Neural cell (in vitro differentiated cells): ENCODE results near the gene TOPBP1. TPM values are rescaled to one million over a fixed set of nuclear protein-coding genes. Genes with fewer than 3 reads are reported as not detected.

Experiments
- H2AFZ ChIP-seq: fragments of 200-600, 300-800 bp; sonication (generic), shearing (Covaris generic); 2 replicates; pipeline ENCODE4 v1.6.0; 2014; ENCODE audit warnings: low read depth, mild to moderate bottlenecking, antibody characterized with exemption, low read length, moderate library complexity
- H3F3A ChIP-seq: fragments of 200-600 bp; shearing (Covaris generic); 2 replicates; pipeline ENCODE4 v1.6.1; 2016; ENCODE audit warnings: mild to moderate bottlenecking, moderate library complexity, mixed read lengths, antibody characterized with exemption, low read length; ENCODE audit not compliant: insufficient read depth, poor library complexity, severe bottlenecking
- H3K27ac ChIP-seq: fragments of 200-600, 300-800 bp; sonication (generic), shearing (Covaris generic); 2 replicates; pipeline ENCODE4 v1.5.1; 2014; ENCODE audit warnings: mild to moderate bottlenecking, low read length, moderate library complexity
- H3K27me3 ChIP-seq: fragments of 300-800, 200-600 bp; sonication (generic), shearing (Covaris generic); 2 replicates; pipeline ENCODE4 v1.6.0; 2014; ENCODE audit warnings: mild to moderate bottlenecking, low read depth, low read length, moderate library complexity; ENCODE audit not compliant: insufficient read depth
- H3K36me3 ChIP-seq: fragments of 300-800, 200-600 bp; sonication (generic), shearing (Covaris generic); 2 replicates; pipeline ENCODE4 v1.5.1; 2014; ENCODE audit warnings: mild to moderate bottlenecking, antibody characterized with exemption, low read length, moderate library complexity; ENCODE audit not compliant: insufficient read depth
- H3K4me2 ChIP-seq: fragments of 300-800, 200-600 bp; sonication (generic), shearing (Covaris generic); 2 replicates; pipeline ENCODE4 v1.6.0; 2014; ENCODE audit warnings: mild to moderate bottlenecking, low read length
- H3K4me3 ChIP-seq: fragments of 300-800, 200-600 bp; sonication (generic), shearing (Covaris generic); 2 replicates; pipeline ENCODE4 v1.5.1; 2014; ENCODE audit warnings: mild to moderate bottlenecking, low read length, moderate library complexity
- H3K79me2 ChIP-seq: fragments of 200-600 bp; shearing (Covaris generic); replicated peaks from 2 replicates; pipeline ENCODE4 v1.6.0; 2014; ENCODE audit warnings: mild to moderate bottlenecking, low read length, moderate library complexity; ENCODE audit not compliant: insufficient read depth
- H3K9ac ChIP-seq: fragments of 300-800, 200-600 bp; sonication (generic), shearing (Covaris generic); 2 replicates; pipeline ENCODE4 v1.6.1; 2016; ENCODE audit warnings: mild to moderate bottlenecking, low read length, mixed read lengths
- H3K9me2 ChIP-seq: fragments of 200-600 bp; shearing (Covaris generic); 2 replicates; pipeline ENCODE4 v1.6.1; 2016; ENCODE audit warnings: mild to moderate bottlenecking, low read length, mixed read lengths; ENCODE audit not compliant: insufficient read depth
- H3K9me3 ChIP-seq: fragments of 200-600, 300-800 bp; sonication (generic), shearing (Covaris generic); 2 replicates; pipeline ENCODE4 v1.6.1; 2016; ENCODE audit warnings: mild to moderate bottlenecking, mixed run types, low read length, moderate library complexity, mixed read lengths
- H4K20me1 ChIP-seq: fragments of 200-600 bp; shearing (Covaris generic); 2 replicates; pipeline ENCODE4 v1.6.1; 2016; ENCODE audit warnings: mild to moderate bottlenecking, mixed run types; ENCODE audit not compliant: insufficient read depth
- EP300 ChIP-seq: fragments of 450-650 bp; conservative IDR thresholded peaks from 2 replicates; pipeline ENCODE4 v1.6.1; 2014; ENCODE audit warnings: antibody characterized with exemption, mild to moderate bottlenecking, moderate library complexity; ENCODE audit not compliant: poor library complexity, severe bottlenecking
- EZH2 ChIP-seq: fragments of 200-600, 300-800 bp; shearing (Covaris generic), sonication (generic); IDR thresholded peaks from 2 replicates; pipeline ENCODE4 v1.6.1; 2014; ENCODE audit warnings: antibody characterized with exemption, low read length, borderline replicate concordance, mild to moderate bottlenecking; ENCODE audit not compliant: insufficient read depth, poor library complexity, severe bottlenecking
- MXI1 ChIP-seq: fragments of 450-650 bp; conservative IDR thresholded peaks from 2 replicates; pipeline ENCODE4 v1.6.1; 2014; ENCODE audit warnings: antibody characterized with exemption, mild to moderate bottlenecking; ENCODE audit not compliant: poor library complexity, severe bottlenecking
- POLR2AphosphoS5 ChIP-seq: IDR thresholded peaks from 2 replicates; pipeline ENCODE4 v1.6.1; 2012
- RAD21 ChIP-seq: fragments of 450-650 bp; conservative IDR thresholded peaks from 2 replicates; pipeline ENCODE4 v1.6.1; 2014; ENCODE audit warnings: antibody characterized with exemption, mild to moderate bottlenecking, moderate library complexity
- REST ChIP-seq: IDR thresholded peaks from 2 replicates; pipeline ENCODE4 v1.6.1; 2012; ENCODE audit warnings: borderline replicate concordance
- SMC3 ChIP-seq: fragments of 450-650 bp; conservative IDR thresholded peaks from 2 replicates; pipeline ENCODE4 v1.6.1; 2014; ENCODE audit warnings: antibody characterized with exemption, mild to moderate bottlenecking, moderate library complexity; ENCODE audit not compliant: poor library complexity
- TAF1 ChIP-seq: IDR thresholded peaks from 2 replicates; pipeline ENCODE4 v1.6.1; 2012; ENCODE audit warnings: low read depth
- polyA plus RNA-seq: library from polyadenylated mRNA; depleted of rRNA; stranded (reverse); fragments of >200 nt; gene quantifications from 2 replicates; pipeline ENCODE4 v1.2.3, GENCODE V29; 2014
- TF ChIP-seq, protein P1 (sequence below): fragments of 450-650 bp; IDR thresholded peaks from 2 replicates; pipeline ENCODE4 v1.5.1; 2014; ENCODE audit warnings: antibody characterized with exemption, mild to moderate bottlenecking, moderate library complexity; ENCODE audit not compliant: poor library complexity, severe bottlenecking

Gene TOPBP1
- polyA plus RNA-seq, 1 donor from 2014 or later, result 46.6 TPM

- no peak overlapping the region for H3K9ac ChIP-seq
- TF ChIP-seq EZH2 (no peak), TAF1 (no peak), SMC3 (no peak), POLR2AphosphoS5 (no peak), MXI1 (no peak), REST (no peak), RAD21 (no peak), EP300 (no peak)
- TF ChIP-seq, protein P1, sequence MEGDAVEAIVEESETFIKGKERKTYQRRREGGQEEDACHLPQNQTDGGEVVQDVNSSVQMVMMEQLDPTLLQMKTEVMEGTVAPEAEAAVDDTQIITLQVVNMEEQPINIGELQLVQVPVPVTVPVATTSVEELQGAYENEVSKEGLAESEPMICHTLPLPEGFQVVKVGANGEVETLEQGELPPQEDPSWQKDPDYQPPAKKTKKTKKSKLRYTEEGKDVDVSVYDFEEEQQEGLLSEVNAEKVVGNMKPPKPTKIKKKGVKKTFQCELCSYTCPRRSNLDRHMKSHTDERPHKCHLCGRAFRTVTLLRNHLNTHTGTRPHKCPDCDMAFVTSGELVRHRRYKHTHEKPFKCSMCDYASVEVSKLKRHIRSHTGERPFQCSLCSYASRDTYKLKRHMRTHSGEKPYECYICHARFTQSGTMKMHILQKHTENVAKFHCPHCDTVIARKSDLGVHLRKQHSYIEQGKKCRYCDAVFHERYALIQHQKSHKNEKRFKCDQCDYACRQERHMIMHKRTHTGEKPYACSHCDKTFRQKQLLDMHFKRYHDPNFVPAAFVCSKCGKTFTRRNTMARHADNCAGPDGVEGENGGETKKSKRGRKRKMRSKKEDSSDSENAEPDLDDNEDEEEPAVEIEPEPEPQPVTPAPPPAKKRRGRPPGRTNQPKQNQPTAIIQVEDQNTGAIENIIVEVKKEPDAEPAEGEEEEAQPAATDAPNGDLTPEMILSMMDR, result no peak
- no peaks in the 10 kb centered on the region for H3K9me2 ChIP-seq
- H3K4me2 ChIP-seq, result no peak overlapping the region
- no peaks in the 10 kb centered on the region for H3F3A ChIP-seq
- no peaks in the 10 kb centered on the region for H3K79me2 ChIP-seq
- no peaks in the 10 kb centered on the region for H3K27me3 ChIP-seq
- no peaks in the 10 kb centered on the region for H3K9me3 ChIP-seq
- no peaks in the 10 kb centered on the region for H4K20me1 ChIP-seq
- H3K36me3 ChIP-seq, result no peaks in the 10 kb centered on the region
- no peak overlapping the region for H3K27ac ChIP-seq
- H3K4me3 ChIP-seq, result no peak overlapping the region
- H2AFZ ChIP-seq, result no peak overlapping the region
Observed at GRCh38 chr3:133598405-133598804, 63.3 kb downstream of the TOPBP1 start.

GRCh38 chr3:133595341-133595740, 66.4 kb downstream of the TOPBP1 start:
- Histone ChIP-seq H3K4me2 (no peak overlapping the region), H3F3A (no peaks in the 10 kb centered on the region), H4K20me1 (no peaks in the 10 kb centered on the region), H2AFZ (no peak overlapping the region), H3K9ac (no peak overlapping the region), H3K79me2 (no peaks in the 10 kb centered on the region), H3K9me2 (no peaks in the 10 kb centered on the region), H3K9me3 (no peaks in the 10 kb centered on the region), H3K27me3 (no peaks in the 10 kb centered on the region), H3K4me3 (no peak overlapping the region), H3K36me3 (no peaks in the 10 kb centered on the region), H3K27ac (no peak overlapping the region)
- TF ChIP-seq POLR2AphosphoS5, result no peak
- TF ChIP-seq, protein P1, result no peak
- TF ChIP-seq EZH2, result no peak
- no peak for TF ChIP-seq SMC3
- TF ChIP-seq MXI1, result no peak
- no peak for TF ChIP-seq RAD21
- TF ChIP-seq REST, result no peak
- no peak for TF ChIP-seq EP300
- no peak for TF ChIP-seq TAF1
